ENCODE measurements around the gene CHKA.
"Not testable (repeated sequence)": the region's sequence is repeated elsewhere in the genome, so short reads cannot be mapped to it uniquely, and the experiment has no call there.

Gene CHKA

DNA sequence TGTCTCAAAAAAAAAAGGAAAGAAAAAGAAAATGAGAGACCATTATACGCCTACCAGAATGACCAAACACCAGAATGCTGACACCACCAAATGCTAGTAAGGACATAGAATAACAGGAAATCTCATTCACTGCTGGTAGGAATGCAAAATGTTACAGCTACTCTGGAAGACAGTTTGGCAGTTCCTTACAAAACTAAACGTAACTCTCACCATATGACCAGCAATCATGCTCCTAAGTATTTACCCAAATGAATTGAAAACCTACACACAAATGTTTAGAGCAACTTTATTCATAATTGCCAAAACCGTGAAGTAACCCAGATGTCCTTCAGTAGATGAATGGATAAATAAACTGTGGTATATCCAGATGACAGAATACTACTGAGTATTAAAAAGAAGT lies 7.2 kb downstream of the CHKA start:
- Histone ChIP-seq H3K27me3 (ENCODE audit: insufficient read depth, insufficient read length) (no peaks in the 10 kb centered on the region), H3K36me3 (ENCODE audit: insufficient read depth, insufficient read length, low read length) (peaks cover 23% of the 10 kb centered on the region), H3K9ac (ENCODE audit: insufficient read length, low read depth) (no peak overlapping the region), H3K4me3 (ENCODE audit: insufficient read length, low read depth) (no peak overlapping the region), H3K4me1 (ENCODE audit: insufficient read depth, insufficient read length) (peaks cover 5% of the 10 kb centered on the region), H3K9me3 (ENCODE audit: insufficient read depth, low read length) (no peaks in the 10 kb centered on the region)
- no peak for DNase-seq (ENCODE audit: low read depth, low spot score)
- TF ChIP-seq YY1 (IDR thresholded peaks at IDR 0.05; ENCODE audit: insufficient read depth, insufficient read length), result no peak
- no peak for TF ChIP-seq SUZ12 (IDR thresholded peaks at IDR 0.05; ENCODE audit: extremely low read depth, insufficient read depth, insufficient read length)
- no peak for TF ChIP-seq ZNF274 (IDR thresholded peaks at IDR 0.05; ENCODE audit: low read depth, low read length)

DNA sequence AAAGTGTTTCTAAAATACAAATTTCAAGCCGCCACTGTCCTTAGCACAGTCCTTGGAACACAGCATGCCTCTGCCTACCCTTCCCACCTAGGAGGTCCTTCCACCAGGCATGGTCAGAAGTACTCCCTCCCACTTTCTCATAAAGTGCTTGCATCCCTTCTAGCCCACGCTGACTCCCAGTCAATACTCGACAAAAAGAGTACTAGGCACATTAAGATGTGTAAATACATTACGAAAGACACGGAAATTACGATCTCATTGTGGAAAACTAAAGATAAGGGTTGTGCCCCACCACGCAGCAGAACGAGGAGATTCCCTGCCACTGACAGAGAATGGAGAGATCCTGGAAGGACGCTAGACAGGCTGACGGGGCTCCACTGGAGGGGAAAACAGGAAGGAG lies 13.5 kb downstream of the CHKA start:
- TF ChIP-seq SUZ12 (IDR thresholded peaks at IDR 0.05; ENCODE audit: extremely low read depth, insufficient read depth, insufficient read length) (no peak), ZNF274 (IDR thresholded peaks at IDR 0.05; ENCODE audit: low read depth, low read length) (no peak), YY1 (IDR thresholded peaks at IDR 0.05; ENCODE audit: insufficient read depth, insufficient read length) (no peak)
- Histone ChIP-seq H3K27me3 (ENCODE audit: insufficient read depth, insufficient read length) (no peaks in the 10 kb centered on the region), H3K9me3 (ENCODE audit: insufficient read depth, low read length) (no peaks in the 10 kb centered on the region), H3K4me1 (ENCODE audit: insufficient read depth, insufficient read length) (no peaks in the 10 kb centered on the region), H3K36me3 (ENCODE audit: insufficient read depth, insufficient read length, low read length) (peaks cover 10% of the 10 kb centered on the region), H3K4me3 (ENCODE audit: insufficient read length, low read depth) (no peak overlapping the region), H3K9ac (ENCODE audit: insufficient read length, low read depth) (no peak overlapping the region)
- DNase-seq (ENCODE audit: low read depth, low spot score), result no peak

DNA sequence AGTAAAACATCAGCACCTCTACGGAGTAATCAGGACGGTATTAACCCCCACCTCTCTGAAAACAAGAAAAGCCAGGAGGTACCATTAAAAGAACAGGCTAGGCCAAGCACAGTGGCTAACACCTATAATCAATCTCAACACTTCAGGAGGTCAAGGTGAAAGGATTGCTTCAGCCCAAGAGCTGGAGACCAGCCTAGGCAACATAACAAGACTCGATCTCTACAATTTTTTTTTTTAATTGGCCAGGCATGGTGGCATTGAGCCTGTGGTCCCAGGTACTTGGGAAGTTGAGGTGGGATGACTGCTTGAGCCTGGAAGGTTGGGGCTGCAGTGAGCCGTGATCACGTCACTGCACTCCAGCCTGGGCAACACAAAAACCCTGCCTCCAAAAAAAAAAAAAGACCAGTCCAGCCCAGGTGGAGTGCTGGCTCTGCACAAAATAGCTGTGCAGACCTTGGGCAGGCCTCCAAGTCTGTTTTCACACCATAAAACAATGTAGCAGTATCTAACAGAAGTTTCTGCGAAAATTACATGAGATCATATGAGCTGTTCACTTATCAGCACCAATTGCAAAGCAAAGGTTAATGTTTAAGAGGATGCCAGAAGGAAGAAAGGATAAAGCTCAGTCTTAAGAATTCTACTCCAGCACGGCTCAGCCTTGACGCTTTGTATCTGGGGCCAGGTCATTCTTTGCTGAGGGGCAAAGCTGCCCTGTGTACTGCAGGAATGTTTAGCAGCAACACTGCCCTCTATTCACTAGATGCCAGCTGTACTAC lies 14.8 kb downstream of the CHKA start:
- H3K4me3 ChIP-seq (ENCODE audit: insufficient read length, low read depth), result no peak overlapping the region

DNA sequence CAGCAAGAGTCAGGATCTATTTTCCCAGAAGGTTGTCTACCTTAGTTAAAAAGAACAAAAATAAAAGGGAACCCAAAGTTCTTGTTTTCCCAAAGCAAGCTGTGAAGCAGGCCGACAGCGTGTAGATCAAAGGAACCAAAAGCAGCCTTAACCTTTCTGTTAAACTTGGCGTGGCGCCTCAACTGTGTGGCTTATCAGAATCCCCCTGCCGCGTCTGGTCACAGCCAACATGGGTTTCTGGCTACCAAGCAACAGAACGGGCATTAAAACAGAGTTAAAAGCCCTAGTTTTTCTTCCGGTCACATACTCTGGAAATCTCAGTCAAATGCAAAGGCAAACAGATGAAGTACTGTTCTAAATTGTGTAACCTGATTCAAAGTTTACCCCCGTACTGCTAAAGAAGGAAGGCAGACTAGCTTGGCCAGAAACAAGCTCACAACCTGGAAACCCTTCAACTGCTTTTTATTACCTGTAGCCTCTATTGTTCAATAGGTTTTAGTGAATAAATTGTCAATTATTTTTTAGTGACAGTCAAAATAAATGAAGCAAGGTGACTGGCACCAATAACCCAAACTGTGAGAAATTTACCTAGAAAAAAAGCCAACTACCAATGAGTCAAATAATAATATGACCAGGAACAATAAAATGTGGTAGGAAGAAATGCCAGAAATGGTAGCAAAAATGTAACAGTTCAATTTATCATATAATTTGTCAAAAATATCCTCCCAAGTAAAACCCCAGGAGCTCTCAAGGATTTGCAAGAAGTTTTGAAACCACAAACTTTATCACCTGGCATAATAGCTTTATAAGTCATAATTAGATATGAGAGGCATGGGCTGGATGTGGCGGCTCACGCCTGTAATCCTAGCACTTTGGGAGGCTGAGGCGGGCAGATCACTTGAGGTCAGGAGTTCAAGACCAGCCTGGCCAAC lies 21.4 kb downstream of the CHKA start:
- peaks cover 15% of the 10 kb centered on the region for H3K36me3 ChIP-seq (ENCODE audit: insufficient read depth, insufficient read length, low read length)
- H3K27me3 ChIP-seq (ENCODE audit: insufficient read depth, insufficient read length), result no peaks in the 10 kb centered on the region
- no peak overlapping the region for H3K4me3 ChIP-seq (ENCODE audit: insufficient read length, low read depth)
- no peak for DNase-seq (ENCODE audit: low read depth, low spot score)
- no peaks in the 10 kb centered on the region for H3K9me3 ChIP-seq (ENCODE audit: insufficient read depth, low read length)
- H3K4me1 ChIP-seq (ENCODE audit: insufficient read depth, insufficient read length), result no peaks in the 10 kb centered on the region
- TF ChIP-seq ZNF274 (IDR thresholded peaks at IDR 0.05; ENCODE audit: low read depth, low read length), result no peak
- no peak for TF ChIP-seq YY1 (IDR thresholded peaks at IDR 0.05; ENCODE audit: insufficient read depth, insufficient read length)
- TF ChIP-seq SUZ12 (IDR thresholded peaks at IDR 0.05; ENCODE audit: extremely low read depth, insufficient read depth, insufficient read length), result no peak
- H3K9ac ChIP-seq (ENCODE audit: insufficient read length, low read depth), result no peak overlapping the region

More for the DNA sequence above, 14.8 kb downstream of the CHKA start:
- Histone ChIP-seq H3K9ac (ENCODE audit: insufficient read length, low read depth) (no peak overlapping the region), H3K4me1 (ENCODE audit: insufficient read depth, insufficient read length) (no peaks in the 10 kb centered on the region), H3K9me3 (ENCODE audit: insufficient read depth, low read length) (no peaks in the 10 kb centered on the region), H3K36me3 (ENCODE audit: insufficient read depth, insufficient read length, low read length) (peaks cover 10% of the 10 kb centered on the region), H3K27me3 (ENCODE audit: insufficient read depth, insufficient read length) (no peaks in the 10 kb centered on the region)
- no peak for DNase-seq (ENCODE audit: low read depth, low spot score)
- TF ChIP-seq ZNF274 (IDR thresholded peaks at IDR 0.05; ENCODE audit: low read depth, low read length), result no peak
- TF ChIP-seq SUZ12 (IDR thresholded peaks at IDR 0.05; ENCODE audit: extremely low read depth, insufficient read depth, insufficient read length), result no peak
- no peak for TF ChIP-seq YY1 (IDR thresholded peaks at IDR 0.05; ENCODE audit: insufficient read depth, insufficient read length)

DNA sequence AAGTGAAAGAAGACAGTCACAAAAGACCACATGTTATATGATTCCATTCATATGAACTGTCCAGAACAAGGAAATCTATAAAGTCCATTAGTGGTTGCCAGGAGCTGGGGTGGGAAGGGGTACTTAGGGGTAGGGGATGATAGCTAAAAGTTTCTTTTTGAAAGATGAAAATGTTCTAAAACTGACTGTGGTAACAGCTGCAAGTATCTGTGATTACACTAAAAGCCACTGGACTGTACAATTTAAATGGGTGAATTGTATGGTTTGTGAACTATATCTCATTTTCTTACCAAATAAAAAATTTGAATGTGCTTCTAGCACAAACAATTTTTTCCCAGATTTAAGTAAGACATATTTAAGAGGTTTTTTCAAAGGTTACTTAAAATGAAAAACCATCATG lies 22.1 kb downstream of the CHKA start:
- no peaks in the 10 kb centered on the region for H3K9me3 ChIP-seq (ENCODE audit: insufficient read depth, low read length)
- H3K4me3 ChIP-seq (ENCODE audit: insufficient read length, low read depth), result no peak overlapping the region
- no peak for DNase-seq (ENCODE audit: low read depth, low spot score)
- no peaks in the 10 kb centered on the region for H3K27me3 ChIP-seq (ENCODE audit: insufficient read depth, insufficient read length)
- H3K9ac ChIP-seq (ENCODE audit: insufficient read length, low read depth), result no peak overlapping the region
- H3K36me3 ChIP-seq (ENCODE audit: insufficient read depth, insufficient read length, low read length), result peaks cover 21% of the 10 kb centered on the region
- TF ChIP-seq SUZ12 (IDR thresholded peaks at IDR 0.05; ENCODE audit: extremely low read depth, insufficient read depth, insufficient read length) (no peak), ZNF274 (IDR thresholded peaks at IDR 0.05; ENCODE audit: low read depth, low read length) (no peak), YY1 (IDR thresholded peaks at IDR 0.05; ENCODE audit: insufficient read depth, insufficient read length) (no peak)
- no peaks in the 10 kb centered on the region for H3K4me1 ChIP-seq (ENCODE audit: insufficient read depth, insufficient read length)

DNA sequence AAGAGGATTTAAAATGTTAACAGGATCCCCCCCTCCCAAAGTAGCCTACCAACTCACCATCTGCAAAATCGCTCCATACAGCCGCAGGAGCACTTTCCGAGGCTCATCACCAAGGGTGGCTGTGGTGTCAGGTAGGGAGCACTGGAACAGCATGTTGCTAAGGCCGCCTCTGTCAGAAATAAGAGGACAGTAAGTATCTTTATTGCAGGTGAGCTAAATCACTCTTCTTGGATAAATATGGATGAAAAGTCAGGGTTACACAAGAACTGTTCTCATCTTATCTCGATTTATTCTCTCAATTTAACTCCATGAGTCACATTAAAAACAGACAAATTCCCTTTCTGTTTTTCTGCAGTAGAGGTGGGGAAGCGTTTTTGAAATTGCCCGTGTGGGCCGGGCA lies 24.2 kb downstream of the CHKA start:
- Histone ChIP-seq H3K4me1 (ENCODE audit: insufficient read depth, insufficient read length) (no peaks in the 10 kb centered on the region), H3K36me3 (ENCODE audit: insufficient read depth, insufficient read length, low read length) (peaks cover 17% of the 10 kb centered on the region), H3K4me3 (ENCODE audit: insufficient read length, low read depth) (no peak overlapping the region), H3K9me3 (ENCODE audit: insufficient read depth, low read length) (no peaks in the 10 kb centered on the region), H3K27me3 (ENCODE audit: insufficient read depth, insufficient read length) (no peaks in the 10 kb centered on the region), H3K9ac (ENCODE audit: insufficient read length, low read depth) (no peak overlapping the region)
- no peak for DNase-seq (ENCODE audit: low read depth, low spot score)
- TF ChIP-seq ZNF274 (IDR thresholded peaks at IDR 0.05; ENCODE audit: low read depth, low read length) (no peak), SUZ12 (IDR thresholded peaks at IDR 0.05; ENCODE audit: extremely low read depth, insufficient read depth, insufficient read length) (no peak), YY1 (IDR thresholded peaks at IDR 0.05; ENCODE audit: insufficient read depth, insufficient read length) (no peak)

DNA sequence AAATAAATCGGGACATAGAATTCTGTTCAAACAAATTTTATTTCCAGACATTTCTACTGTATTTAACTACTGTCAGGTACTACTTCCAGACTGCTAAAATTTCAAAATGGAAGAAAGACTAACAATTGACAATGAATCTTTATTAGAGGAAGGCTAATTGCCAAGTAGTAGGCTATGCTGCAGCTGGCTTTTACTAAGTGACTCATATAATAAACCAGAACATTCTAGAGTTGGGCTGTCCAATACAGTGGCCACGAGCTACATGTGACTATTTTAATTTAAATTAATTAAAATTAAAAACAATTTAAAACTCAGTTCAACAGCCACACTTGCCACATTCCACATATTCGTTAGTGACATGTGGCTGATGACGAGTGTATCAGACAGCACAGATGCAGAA lies 27.6 kb downstream of the CHKA start:
- Histone ChIP-seq H3K27me3 (ENCODE audit: insufficient read depth, insufficient read length) (no peaks in the 10 kb centered on the region), H3K9ac (ENCODE audit: insufficient read length, low read depth) (no peak overlapping the region), H3K4me3 (ENCODE audit: insufficient read length, low read depth) (no peak overlapping the region), H3K9me3 (ENCODE audit: insufficient read depth, low read length) (no peaks in the 10 kb centered on the region), H3K36me3 (ENCODE audit: insufficient read depth, insufficient read length, low read length) (peaks cover 21% of the 10 kb centered on the region), H3K4me1 (ENCODE audit: insufficient read depth, insufficient read length) (no peaks in the 10 kb centered on the region)
- DNase-seq (ENCODE audit: low read depth, low spot score), result no peak
- TF ChIP-seq ZNF274 (IDR thresholded peaks at IDR 0.05; ENCODE audit: low read depth, low read length) (no peak), YY1 (IDR thresholded peaks at IDR 0.05; ENCODE audit: insufficient read depth, insufficient read length) (no peak), SUZ12 (IDR thresholded peaks at IDR 0.05; ENCODE audit: extremely low read depth, insufficient read depth, insufficient read length) (no peak)

DNA sequence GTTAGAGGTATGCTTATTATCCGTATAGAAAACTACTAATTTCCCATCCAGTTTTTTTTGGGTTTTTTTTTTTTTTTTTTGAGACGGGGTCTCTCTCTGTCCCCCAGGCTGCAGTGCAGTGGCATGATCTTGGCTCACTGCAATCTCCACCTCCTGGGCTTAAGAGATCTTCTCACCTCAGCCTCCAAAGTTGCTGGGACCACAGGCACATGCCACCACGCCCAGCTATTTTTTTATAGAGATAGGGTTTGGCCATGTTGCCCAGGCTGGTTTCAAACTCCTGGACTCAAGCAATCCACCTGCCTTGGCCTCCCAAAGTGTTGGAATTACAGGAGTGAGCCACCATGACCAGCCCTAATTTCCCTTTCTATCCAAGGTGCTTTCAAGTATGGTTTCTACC lies 28.2 kb downstream of the CHKA start:
- H3K4me1 ChIP-seq (ENCODE audit: insufficient read depth, insufficient read length); H3K4me3 ChIP-seq (ENCODE audit: insufficient read length, low read depth); H3K9ac ChIP-seq (ENCODE audit: insufficient read length, low read depth); DNase-seq (ENCODE audit: low read depth, low spot score); H3K9me3 ChIP-seq (ENCODE audit: insufficient read depth, low read length); H3K27me3 ChIP-seq (ENCODE audit: insufficient read depth, insufficient read length): not testable (repeated sequence)
- peaks cover 21% of the 10 kb centered on the region for H3K36me3 ChIP-seq (ENCODE audit: insufficient read depth, insufficient read length, low read length)
